CD4-positive, alpha-beta T cell treated with Interleukin-6 for 4 hours (primary cell): Measurements from ENCODE around the gene GSTK1.
A peak's percentile ranks its signal among the peaks of the same experiment; 100 is the strongest.
"Not testable (repeated sequence)": the region's sequence is repeated elsewhere in the genome, so short reads cannot be mapped to it uniquely, and the experiment has no call there.

Experiments used
- DNase-seq: peaks from one replicate; pipeline ENCODE4 v3.0.0-alpha.2; 2020; ENCODE audit warnings: mixed read lengths

Gene GSTK1

DNA sequence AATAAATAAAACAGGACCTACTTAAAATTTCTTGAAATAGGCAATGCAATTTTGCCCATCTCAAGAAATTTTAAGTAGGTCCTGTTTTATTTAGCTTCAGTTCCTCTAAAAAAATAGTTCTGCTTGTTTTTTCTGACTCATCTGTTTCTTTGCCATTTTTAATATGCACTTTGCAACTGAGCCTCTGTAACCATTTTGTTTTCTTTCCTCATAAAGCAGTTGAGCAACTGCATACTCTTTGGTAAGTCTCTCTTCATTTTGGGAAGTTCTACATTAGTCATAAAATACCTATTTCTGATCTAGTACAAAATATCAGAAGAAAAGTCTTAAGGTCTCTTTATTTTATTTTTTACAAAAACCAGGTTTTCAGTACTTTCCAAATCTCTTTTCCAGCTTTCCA, 23.4 kb upstream of the GSTK1 start:
- DNase-seq: no peak

DNA sequence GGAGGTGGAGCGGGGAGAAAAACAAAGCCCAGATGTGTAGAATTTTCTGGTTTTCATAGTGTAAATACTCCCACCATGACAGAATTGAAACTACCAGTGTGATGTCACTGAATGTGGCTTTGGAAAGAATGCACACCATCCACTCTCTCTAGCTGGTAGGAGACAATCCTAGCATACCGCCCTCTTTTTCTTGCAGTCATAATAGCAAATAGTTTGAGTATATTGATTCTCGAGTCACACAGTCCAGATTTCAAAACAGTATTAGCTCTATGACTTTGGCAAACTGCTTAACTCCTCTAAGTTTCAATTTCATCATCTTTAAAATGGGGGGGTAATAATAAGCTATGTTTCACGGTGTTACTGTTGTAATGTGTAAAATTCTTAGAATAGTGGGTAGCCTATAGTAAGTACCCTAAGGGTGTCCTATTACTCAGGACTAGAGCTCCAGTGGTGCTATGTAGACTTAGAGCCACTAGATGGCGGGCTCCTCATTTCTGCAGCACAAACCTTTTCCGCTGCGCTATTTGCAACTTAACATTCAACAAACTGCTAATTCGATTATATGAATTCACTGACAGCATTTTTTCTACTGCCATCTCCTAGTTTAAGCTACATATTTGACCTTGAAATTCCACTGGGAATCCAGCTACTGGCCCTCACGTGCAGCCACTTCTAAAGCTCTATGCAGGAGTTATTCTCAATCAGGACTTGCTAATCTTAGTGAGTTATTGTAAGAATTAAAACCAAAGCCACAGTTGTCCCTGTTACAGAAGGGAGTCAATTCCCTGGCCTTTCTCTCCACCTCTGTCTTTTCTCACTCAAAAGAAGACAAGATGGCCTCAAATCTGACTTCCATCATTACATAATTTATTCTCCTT, 22.7 kb upstream of the GSTK1 start:
- peak; percentile 78 for DNase-seq

DNA sequence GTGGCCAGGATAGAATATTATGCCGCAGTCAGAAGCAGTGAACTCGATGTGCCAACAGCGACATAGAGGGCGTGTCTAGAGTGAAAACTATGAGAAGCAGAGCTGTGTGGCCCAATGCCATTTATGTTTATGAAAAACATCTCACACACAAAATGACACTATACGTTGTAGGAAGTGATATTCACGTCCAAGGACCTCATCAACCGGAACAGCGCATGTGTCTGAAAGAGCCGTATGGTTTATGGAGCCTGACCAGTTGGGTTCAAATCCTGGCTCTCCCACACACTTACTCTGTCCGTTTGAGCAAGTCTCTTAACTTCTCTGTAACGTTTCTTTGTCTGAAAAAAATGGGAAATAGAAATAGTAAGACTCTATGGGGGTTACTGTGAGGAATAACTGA, 20.9 kb upstream of the GSTK1 start:
- no peak for DNase-seq

DNA sequence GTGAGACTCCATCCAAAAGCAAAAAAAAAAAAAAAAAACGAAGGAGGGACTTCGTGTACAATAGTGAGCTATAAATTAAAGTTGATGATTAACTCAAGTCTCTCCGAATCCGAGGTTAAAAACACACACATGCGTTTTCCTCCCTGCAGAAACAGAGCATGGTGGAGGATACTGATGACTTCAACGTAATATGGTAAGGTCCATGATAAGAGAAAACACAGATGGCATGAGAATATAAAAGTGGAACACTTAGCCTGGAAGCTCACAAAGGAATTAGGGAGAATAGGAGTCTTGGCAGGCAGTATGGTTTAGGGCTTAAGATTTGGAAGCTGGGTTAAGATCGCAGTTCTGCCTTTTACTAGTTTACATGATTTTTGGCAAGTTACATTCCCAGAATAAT, 20.1 kb upstream of the GSTK1 start:
- no peak for DNase-seq

DNA sequence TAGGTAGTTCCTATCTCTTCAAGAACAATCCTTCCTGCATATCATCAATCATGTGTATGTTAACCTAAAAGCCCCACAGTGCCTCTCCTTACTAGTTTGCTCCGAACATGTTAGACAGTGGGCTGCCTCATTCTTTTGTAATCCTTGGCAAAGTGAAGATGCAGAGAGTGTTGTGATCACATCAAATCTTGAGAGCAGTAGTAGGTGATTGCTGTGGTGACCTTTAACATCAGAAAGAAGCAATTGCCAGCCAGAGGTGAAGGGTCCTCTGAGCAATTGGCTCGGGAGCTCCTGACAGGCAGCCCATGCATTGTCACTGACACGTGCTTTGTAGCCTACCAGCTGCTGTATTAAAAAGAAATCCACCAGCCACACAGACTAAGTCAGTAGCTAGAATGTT, 19.6 kb upstream of the GSTK1 start:
- DNase-seq: no peak

DNA sequence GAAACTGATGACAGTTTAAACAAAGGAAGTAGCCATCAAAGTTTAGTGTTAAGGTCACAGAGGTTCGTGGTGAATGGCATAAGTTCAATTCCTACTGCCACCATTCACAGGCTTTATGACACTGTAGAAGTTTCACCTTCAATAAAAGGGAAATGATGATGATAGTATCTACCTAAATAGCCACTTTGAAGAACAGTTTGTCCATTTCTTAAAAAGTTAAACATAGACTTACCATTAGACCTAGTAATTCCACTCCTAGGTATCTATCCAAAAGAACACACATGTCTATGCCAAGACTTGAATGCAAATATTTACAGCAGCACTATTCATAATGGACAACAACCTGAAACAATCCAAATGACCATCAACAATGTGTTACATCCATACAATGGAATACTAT, 18.9 kb upstream of the GSTK1 start:
- DNase-seq: no peak

DNA sequence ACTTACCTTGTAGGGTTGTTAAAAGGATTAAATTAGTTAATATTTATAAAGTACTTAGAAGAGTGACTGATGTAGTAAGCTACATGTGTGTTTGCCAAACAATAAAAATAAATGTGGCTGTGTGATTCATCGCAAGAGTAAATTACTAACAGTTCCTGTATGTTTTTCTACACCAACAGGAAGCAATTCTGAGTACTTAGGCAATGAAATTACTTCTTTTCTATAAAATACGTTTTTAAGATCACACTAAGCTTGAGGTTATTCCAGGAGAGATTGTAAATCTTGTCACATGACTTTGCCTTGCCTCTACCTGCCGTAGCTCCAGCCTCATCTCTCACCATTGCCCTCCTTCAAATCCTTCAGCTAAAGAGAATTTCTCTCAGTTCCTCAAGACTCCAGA, 18.1 kb upstream of the GSTK1 start:
- DNase-seq: no peak

DNA sequence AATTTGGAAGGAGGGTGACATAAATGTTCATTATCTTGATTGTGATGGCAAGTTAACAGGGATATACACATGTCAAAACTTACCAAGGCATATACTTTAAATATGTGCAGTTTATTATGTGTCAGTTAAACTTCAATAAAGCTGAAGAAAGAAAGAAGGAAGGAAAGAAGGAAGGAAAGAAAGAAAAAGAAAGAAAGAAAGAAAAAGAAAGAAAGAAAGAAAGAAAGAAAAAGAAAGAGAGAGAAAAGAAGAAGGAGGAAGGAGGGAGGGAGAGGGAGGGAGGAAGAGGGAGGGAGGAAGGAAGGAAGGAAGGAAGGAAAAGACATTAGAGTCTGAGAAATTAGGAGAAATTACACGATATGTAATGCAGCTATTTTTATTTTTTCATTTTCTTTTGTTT, 15.9 kb upstream of the GSTK1 start:
- DNase-seq: no peak

DNA sequence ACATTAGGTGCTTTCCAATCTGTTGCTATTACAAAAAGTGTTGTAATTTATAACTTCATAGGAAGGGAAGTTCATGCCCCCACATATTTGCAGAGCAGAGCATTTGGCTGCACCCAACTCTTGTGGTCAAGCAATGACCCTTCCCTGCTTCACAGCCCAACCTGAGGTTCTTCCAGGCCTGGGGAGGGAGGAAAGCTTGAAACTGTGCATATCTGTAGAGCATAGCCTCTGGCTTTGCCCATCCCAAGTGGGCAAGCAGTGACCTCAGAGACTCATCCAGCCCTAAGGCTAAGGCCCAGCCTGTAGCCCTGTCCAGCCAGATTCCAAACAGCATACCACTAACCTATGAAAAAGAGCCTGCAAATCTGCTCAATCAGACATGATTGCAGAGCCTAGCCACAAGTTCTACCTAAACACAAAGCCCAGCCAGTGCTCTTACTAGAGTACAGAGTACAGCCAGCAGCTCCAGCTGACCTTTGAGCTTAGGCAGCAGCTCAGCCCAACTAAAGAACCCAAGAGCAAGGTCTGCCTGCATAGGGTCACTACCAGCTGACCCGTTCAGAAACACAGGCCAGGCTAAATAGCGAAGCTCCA, 14.4 kb upstream of the GSTK1 start:
- no peak for DNase-seq

DNA sequence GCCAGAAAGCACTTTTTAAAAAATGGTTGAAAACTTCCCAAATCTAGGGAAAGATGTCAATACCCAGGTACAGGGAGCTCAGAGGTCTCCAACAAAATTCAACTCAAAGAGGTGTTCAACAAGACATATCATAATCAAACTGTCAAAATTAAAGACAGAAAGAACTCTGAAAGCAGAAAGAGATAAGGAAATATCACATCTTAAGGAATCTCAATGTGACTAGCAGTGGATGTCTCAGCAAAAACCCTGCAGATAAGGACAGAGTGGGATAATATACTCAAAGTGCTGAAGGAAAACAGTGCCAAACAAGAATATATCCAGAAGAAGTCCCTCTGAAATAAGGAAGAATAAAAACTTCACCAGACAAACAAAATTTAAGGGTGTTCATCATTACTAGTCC, 13.0 kb upstream of the GSTK1 start:
- no peak for DNase-seq

DNA sequence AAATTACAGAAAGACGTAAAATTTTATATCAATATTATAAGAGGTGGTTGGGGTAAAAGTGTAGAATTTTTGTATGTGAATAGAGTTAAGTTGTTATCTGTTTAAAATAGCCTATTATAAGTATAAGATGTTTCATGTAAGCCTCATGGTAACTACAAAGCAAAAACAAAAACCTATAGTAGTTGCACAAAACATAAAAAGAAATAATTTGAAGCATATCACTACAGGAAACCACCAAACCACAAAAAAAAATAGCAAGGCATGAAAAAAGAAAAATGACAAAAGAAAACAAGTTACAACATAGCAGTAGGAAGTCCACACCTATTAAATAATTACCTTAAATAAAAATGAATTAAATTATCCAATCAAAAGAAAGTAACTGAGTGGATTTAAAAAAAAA, 12.4 kb upstream of the GSTK1 start:
- no peak for DNase-seq

DNA sequence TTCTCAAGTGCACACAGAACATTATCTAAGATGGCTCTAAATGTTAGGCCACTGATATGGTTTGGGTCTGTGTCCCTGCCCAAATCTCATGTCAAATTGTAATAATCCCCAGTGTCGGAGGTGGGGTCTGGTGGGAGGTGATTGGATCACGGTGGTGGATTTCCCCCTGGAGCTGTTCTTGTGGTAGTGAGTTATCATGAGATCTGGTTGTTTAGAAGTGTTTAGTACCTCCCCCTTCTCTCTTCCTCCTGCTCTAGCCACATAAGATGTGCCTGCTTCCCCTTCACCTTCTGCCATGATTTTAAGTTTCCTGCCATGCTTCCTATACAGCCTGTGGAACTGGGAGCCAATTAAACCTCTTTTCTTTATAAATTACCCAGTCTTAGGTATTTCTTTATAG, 11.2 kb upstream of the GSTK1 start:
- peak; percentile 19 for DNase-seq

DNA sequence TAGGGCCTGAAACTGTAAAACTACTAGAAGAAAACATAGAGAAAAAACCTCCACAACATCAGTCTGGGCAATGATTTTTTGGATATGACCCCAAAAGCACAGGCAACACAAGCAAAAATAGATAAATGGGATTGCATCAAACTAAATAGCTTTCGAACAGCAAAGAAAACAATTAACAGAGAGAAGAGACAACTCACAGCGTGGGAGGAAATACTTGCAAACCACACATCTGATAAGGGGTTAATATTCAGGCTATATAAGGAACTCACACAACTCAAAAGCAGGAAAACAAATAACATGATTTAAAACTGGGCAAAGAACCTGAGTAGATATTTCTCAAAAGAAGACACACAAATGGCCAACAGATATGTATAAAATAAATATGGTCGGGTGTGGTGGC, 7.7 kb upstream of the GSTK1 start:
- no peak for DNase-seq

DNA sequence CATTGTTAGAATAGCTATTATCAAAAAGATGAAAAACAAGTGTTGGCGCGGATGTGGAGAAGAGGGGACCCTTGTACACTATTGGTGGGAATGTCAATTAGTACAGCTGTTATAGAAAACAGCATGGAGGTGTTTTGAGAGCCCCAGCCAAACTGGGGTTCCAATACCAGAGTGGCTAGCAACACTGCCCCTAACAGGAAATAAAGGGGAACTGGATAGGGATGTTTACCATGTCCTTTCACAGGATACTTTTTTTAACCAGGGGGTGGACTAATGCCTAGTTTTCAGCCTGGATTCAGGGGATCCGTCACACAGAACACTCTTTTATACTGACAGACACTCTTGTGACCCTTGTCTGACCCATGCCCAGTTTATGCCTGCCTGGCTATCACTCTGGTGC, 6.9 kb upstream of the GSTK1 start:
- no peak for DNase-seq

DNA sequence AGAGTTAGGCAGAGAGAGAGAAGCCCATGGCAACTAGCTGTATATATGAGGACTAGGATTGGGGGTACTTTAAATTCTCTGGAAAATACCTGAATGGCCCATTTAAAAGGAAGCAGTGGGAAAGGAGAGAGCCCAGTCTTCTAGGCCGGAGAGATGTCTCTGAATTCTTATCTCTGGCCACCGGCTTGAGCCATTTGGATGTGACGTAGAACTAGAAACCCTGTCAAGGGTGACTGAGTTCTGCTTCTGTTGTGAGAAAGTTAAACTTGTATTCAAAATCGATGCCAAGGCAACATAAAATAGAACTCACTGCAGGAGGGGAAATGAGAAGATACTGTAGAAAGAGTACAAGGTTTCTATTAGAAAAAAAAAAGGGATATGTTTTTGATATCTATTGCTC, 6.3 kb upstream of the GSTK1 start:
- DNase-seq: no peak

DNA sequence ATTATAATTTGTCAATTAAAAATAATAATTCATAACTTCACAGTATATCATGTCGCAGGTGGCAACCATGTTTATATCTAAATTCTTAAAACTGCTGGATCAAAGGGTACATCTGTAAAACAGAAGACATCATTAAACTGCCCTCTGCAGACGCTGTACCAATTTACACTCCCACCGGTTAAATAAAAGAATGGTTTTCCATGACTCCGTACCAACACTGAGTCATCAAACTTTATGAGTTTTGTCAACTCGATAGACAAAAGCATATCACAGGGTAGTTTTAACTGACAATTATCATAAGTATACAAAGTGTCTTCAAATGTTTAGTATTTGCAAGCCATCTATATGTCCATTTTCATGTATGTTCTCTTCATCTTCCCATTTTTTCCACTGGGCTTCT, 5.7 kb upstream of the GSTK1 start:
- DNase-seq: no peak

DNA sequence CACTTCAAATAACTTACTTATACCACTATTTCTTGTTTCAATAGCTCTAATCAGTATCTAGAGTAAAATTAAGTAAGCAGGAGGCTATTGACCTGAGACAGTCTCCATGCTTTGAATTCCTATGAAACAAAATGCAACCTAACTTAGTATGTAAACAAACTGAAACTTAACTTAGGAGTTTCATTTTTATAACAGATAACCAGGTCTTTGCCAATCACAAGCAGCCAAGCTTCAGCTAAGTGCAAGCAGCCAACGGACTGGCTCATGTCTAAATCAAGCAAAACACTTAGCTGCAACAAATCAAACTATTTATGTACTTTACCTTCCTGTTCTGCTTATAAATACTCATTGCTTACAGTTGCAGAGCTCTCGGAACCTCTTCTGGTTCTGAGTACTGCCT, 4.4 kb upstream of the GSTK1 start:
- DNase-seq: peak; percentile 34

DNA sequence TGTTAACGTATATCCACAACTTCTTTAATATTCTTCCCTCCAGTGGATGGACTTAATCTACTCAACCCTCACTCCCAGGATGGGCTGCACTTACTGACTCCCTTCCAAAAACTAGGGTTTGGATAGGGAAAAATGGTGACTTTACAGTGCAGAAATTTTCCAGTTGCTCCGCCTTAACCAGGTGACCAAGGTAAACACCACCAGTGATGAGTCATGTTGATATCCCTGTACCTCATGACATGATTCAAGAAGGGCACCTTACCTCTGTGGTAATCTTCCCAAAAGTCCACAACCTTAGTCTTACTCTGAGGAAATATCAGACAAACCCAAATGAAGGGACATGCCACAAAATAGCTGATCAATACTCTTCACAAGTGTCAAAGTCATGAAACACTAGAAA, 3.5 kb upstream of the GSTK1 start:
- DNase-seq: no peak

DNA sequence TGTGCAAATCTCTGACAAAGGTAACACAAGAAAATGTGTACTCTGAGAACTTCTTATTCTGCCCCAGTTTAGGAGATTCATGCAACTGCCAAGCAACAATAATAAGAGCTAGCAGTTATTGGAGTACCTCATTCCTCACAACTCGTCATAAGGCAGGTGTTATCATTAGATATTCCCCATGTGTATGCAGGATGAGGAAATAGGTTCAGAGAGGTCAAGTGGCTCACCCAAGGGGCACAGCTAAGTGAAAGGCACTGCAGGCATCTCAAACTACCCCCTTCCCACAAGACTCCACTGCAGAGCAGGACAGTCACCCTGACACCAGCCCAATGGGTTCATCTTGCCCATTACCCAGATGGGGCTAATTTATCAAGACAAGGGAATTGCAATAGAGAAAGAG, 1.3 kb upstream of the GSTK1 start:
- no peak for DNase-seq

DNA sequence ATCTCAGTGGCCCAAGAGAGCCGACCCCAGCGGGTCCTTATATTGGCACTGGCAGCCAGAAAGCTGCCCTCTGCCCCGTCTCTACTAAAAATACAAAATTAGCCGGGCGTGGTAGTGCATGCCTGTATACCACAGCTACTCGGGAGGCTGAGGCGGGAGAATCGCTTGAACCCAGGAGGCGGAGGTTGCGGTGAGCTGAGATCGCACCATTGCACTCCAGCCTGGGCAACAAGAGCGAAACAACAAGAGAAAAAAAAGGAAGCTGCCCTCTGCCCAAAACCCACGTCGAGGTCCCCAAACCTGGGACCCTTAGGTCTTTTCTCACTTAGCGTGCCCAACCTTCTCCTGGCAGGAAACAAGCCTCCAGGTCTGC, 941 bp downstream of the GSTK1 start:
- DNase-seq: not testable (repeated sequence)

DNA sequence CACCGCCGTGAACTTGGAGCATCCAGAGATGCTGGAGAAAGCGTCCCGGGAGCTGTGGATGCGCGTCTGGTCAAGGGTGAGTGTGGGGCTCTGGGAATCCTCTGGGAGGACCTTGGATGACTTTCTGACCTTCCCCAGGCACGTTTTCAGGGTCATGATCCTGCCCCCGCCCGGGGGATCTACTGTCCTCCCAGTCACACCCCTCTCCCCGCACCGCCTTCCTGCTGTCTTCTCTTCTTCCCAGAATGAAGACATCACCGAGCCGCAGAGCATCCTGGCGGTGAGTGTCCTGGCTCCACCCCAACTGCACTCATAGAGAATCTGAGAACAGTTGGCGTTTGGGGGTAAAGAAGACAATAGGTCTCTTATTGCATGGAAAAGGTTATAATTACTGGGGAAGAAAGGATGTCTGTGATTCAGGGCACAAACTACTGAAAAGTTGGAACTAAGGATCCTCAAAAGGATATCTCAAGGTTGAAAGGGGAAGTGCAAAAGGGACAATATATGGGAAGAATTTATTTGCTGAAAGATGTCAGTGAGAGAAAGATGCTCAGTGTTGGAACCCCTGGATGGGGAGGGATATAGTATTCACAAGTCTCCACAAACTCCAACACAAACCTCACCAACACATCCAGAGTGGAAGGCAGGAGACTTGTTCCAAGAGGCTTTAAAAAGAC, 1.9 kb downstream of the GSTK1 start:
- DNase-seq: peak; percentile 32

DNA sequence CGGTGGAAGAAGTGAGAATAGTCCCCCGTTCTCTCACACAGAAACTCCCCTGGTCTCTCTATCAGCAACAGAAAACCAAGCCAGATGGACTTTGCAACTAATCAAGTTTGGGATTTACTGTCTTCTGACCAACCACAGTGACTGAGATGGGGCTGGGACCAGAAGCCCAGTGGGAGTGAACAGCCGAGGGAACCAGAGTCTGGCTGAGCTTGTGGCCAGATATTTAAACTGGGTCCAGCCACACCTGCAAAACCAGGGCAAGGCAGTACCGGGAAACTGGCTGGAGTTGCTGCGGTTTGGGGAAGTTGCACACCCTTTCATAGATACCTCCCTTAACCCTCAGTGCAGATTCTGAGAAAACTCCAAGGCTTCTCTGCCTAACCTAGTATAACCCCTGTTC, 6.0 kb downstream of the GSTK1 start:
- no peak for DNase-seq

DNA sequence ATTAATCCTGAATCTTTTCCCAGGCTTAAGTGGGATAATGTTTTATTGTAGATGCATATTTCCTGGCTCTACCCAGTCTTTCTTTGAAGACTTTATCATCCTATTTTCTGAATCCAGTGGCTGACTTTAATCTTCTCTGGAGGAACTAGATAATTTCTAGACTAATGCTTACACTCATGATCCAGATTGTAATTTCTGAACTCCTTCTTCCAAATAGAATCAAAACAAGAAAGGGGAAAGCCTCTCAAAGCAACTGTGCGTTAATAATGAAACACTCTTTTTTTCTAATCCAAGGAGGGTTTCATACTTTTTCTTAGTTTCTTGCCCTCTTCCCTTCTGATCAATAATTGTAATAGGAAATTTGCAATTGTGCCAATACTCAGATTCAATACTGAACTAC, 8.0 kb downstream of the GSTK1 start:
- DNase-seq: no peak

DNA sequence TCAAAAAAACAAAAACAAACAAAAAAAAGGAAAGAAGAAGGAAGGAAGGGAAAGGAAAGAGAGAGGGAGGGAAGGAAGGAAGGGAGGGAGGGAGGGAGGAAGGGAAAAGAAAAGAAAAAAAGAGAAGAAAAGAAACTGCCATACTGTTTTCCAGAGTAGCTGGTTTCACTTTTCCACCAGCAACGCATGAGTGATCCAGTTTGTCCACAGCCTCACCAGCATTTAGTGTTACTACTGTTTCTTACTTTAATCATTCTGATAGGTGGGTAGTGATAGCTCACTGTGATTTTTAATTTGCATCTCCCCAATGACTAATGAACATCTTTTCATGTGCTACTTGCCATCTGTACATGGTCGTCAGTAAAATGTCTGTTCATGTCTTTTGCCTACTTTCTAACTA, 9.6 kb downstream of the GSTK1 start:
- DNase-seq: no peak
